GM12878 (cell line): Measurements from ENCODE around the gene KRT38. TPM values are rescaled to one million over a fixed set of nuclear protein-coding genes. Genes with fewer than 3 reads are reported as not detected.

Source experiments
- ATAC-seq: fragments of 200-7000 bp; cut with Tn5 transposase; 3 replicates; pipeline ENCODE4 v1.9.1; 2020; ENCODE audit warnings: mild to moderate bottlenecking, moderate library complexity
- BruUV-seq: library from RNA; stranded (reverse); fragments of 400-500 nt; replicated peaks from 2 replicates; lab custom pipeline; 2021; lab: Mats Ljungman, UMichigan
- CTCF ChIA-PET: fragments of 300-600 bp; sonication (Branson Sonifier 250); formaldehyde crosslinking; extraction: SDS; loops from one replicate; lab custom pipeline; 2021; ENCODE audit warnings: inconsistent platforms; lab: Yijun Ruan, JAX
- POLR2A ChIA-PET: fragments of 350-600 bp; formaldehyde crosslinking; extraction: SDS; loops from one replicate; lab custom pipeline; 2021; ENCODE audit warnings: inconsistent platforms; lab: Charles Lee
- RAD21 ChIA-PET: fragments of 300-600 bp; sonication (Branson Sonifier 250); formaldehyde crosslinking; loops from one replicate; lab custom pipeline; 2023; ENCODE audit warnings: antibody characterized with exemption; ENCODE audit not compliant: unreplicated experiment; lab: Charles Lee
- SMC1A ChIA-PET: fragments of 300-600 bp; sonication (Branson Sonifier 250); formaldehyde crosslinking; loops from one replicate; lab custom pipeline; 2023; ENCODE audit not compliant: unreplicated experiment, uncharacterized antibody; lab: Charles Lee
- DNase-seq: peaks from one replicate; pipeline ENCODE4 v3.0.0-alpha.2; 2011; ENCODE audit warnings: low read depth, low spot score
- FAIRE-seq: peaks from 3 replicates; lab custom pipeline; 2011; peaks lifted over from hg19 to GRCh38; lab: Jason Lieb, UNC
- H2AFZ ChIP-seq: 2 replicates; pipeline ENCODE4 v1.6.0; 2011; ENCODE audit warnings: low read depth, low read length, control low read depth; ENCODE audit not compliant: control insufficient read depth
- H3K27ac ChIP-seq: 2 replicates; pipeline ENCODE4 v1.5.1; 2011; ENCODE audit warnings: control low read depth; ENCODE audit not compliant: control insufficient read depth, insufficient read depth
- H3K27me3 ChIP-seq, 2 experiments: replicated peaks in 1 of 2; 2 replicates each; pipeline versions ENCODE4 v1.6.0 to v1.6.1; 2011; ENCODE audit warnings: low read length in 1 of 2; ENCODE audit not compliant: control insufficient read depth in 2 of 2, insufficient read depth in 2 of 2
- H3K36me3 ChIP-seq, 2 experiments: 2 replicates each; pipeline ENCODE4 v1.5.1; 2011; ENCODE audit warnings: low read length in 1 of 2; ENCODE audit not compliant: control insufficient read depth in 2 of 2, insufficient read depth in 2 of 2
- H3K4me1 ChIP-seq: 2 replicates; pipeline ENCODE4 v1.6.1; 2011; ENCODE audit warnings: mild to moderate bottlenecking, low read length, moderate library complexity, mixed read lengths; ENCODE audit not compliant: control insufficient read depth, insufficient read depth
- H3K4me2 ChIP-seq: 2 replicates; pipeline ENCODE4 v1.6.0; 2011; ENCODE audit warnings: control low read depth; ENCODE audit not compliant: control insufficient read depth, insufficient read depth
- H3K4me3 ChIP-seq: fragments of 200-600 bp; sonication (generic); 2 replicates; pipeline ENCODE4 v1.5.1; 2016
- H3K79me2 ChIP-seq: 2 replicates; pipeline ENCODE4 v1.6.0; 2011; ENCODE audit warnings: low read length; ENCODE audit not compliant: control insufficient read depth, insufficient read depth
- H3K9ac ChIP-seq: 2 replicates; pipeline ENCODE4 v1.8.0; 2011; ENCODE audit warnings: low read length, control low read depth, mixed read lengths; ENCODE audit not compliant: control insufficient read depth, insufficient read depth
- H3K9me3 ChIP-seq: replicated peaks from 3 replicates; pipeline ENCODE4 v1.5.1; 2011; ENCODE audit warnings: mild to moderate bottlenecking, low read length; ENCODE audit not compliant: control insufficient read depth, insufficient read depth
- H4K20me1 ChIP-seq: 2 replicates; pipeline ENCODE4 v1.6.0; 2011; ENCODE audit not compliant: control insufficient read depth, insufficient read depth
- BMI1 ChIP-seq: fragments of 450-650 bp; IDR thresholded peaks from 2 replicates; pipeline ENCODE4 v1.6.1; 2016; ENCODE audit warnings: mild to moderate bottlenecking, moderate library complexity, borderline replicate concordance
- NR2F1 ChIP-seq: fragments of 450-650 bp; conservative IDR thresholded peaks from 2 replicates; pipeline ENCODE4 v1.6.1; 2017; ENCODE audit warnings: mild to moderate bottlenecking
- SPI1 ChIP-seq: IDR thresholded peaks from 2 replicates; pipeline ENCODE4 v1.6.1; 2011; ENCODE audit warnings: low read depth, mild to moderate bottlenecking, low read length, moderate library complexity, borderline replicate concordance; ENCODE audit not compliant: insufficient read depth
- TCF12 ChIP-seq: IDR thresholded peaks from 2 replicates; pipeline ENCODE4 v1.6.1; 2011; ENCODE audit warnings: low read depth, mild to moderate bottlenecking, low read length
- WRNIP1 ChIP-seq: IDR thresholded peaks from 2 replicates; pipeline ENCODE4 v1.6.1; 2011; ENCODE audit warnings: low read depth, low read length, improper control_type of control experiment, borderline replicate concordance
- WGBS: methylation state at CpG from one replicate; pipeline ENCODE4 v1.1.6; 2016; ENCODE audit warnings: low lambda C conversion rate; ENCODE audit not compliant: insufficient replicate concordance, insufficient coverage; ENCODE audit errors: missing lambda C conversion rate; 5-methylcytosine and 5-hydroxymethylcytosine counted together
- in situ Hi-C: fragments of 300-500 bp; cut with MboI; formaldehyde crosslinking; loops from 9 replicates; pipeline ENCODE4 v1.14.3; 2018; ENCODE audit warnings: mixed read lengths
- intact Hi-C: fragments of 100-400 bp; cut with micrococcal nuclease; formaldehyde crosslinking; loops from one replicate; pipeline ENCODE4 v1.14.2; 2022; ENCODE audit not compliant: unreplicated experiment
- polyA plus RNA-seq, 11 experiments: library from polyadenylated mRNA; depleted of rRNA in 4 of 11; unstranded in 6 of 11; stranded (reverse) in 5 of 11; fragments of >200 nt; fragmentation: Nextera tagmentation in 4 of 11; fragmentation: Illumina TruSeq in 1 of 11; extraction: Ambion mirVana in 4 of 11; extraction: Trizol in 1 of 11; gene quantifications; 1 replicate in 1 of 11; 2 replicates in 10 of 11; pipeline versions ENCODE4 v1.2.1 to v1.2.3, GENCODE V29; 2011 to 2016; ENCODE audit warnings: inconsistent platforms in 2 of 11, missing spikeins in 2 of 11, low read depth in 1 of 11
- total RNA-seq, 4 experiments: library from RNA; depleted of rRNA in 3 of 4; stranded (reverse); fragments of >200 nt in 3 of 4; fragmentation: Illumina TruSeq in 1 of 4; extraction: Trizol in 1 of 4; gene quantifications; 2 replicates each; pipeline versions ENCODE4 v1.2.1 to v1.2.3, GENCODE V29; 2013 to 2021
- TF ChIP-seq, protein P1 (sequence below): fragments of 450-650 bp; IDR thresholded peaks from 2 replicates; pipeline ENCODE4 v1.6.1; 2014; ENCODE audit warnings: mild to moderate bottlenecking

Gene KRT38
- total and polyA plus RNA-seq, 10 of the 15 experiments (the other 5 are each of a cell fraction or from before 2014, with no cell fraction given) = not detected

- DNase-seq (no peak), FAIRE-seq (no peak), ATAC-seq (no peak)
- H3K27me3 ChIP-seq = peaks cover 0 to 3% of the 10 kb centered on the region in 2 experiments; a peak in 2 of 4 replicates
- BruUV-seq = no TSS peak
- no peaks in the 10 kb centered on the region for H3K36me3 ChIP-seq
- intact Hi-C loops (no loop called here), in situ Hi-C loops (no loop called here)
- 58% methylated on average over 10 of the region's 10 CpGs for WGBS
- RAD21 ChIA-PET = no interaction called here
- no peak overlapping the region for H3K4me3 ChIP-seq
- TF ChIP-seq TCF12 = no peak
- CTCF ChIA-PET = no interaction called here
- POLR2A ChIA-PET = no interaction called here
- H4K20me1 ChIP-seq = no peaks in the 10 kb centered on the region
- H3K4me2 ChIP-seq = no peak overlapping the region
- H3K9me3 ChIP-seq = no peaks in the 10 kb centered on the region
- H3K4me1 ChIP-seq = no peaks in the 10 kb centered on the region; the same call in 1 of the 2 replicates
- no peak overlapping the region for H3K27ac ChIP-seq
- H2AFZ ChIP-seq = no peak overlapping the region
- H3K9ac ChIP-seq = no peak overlapping the region
- SMC1A ChIA-PET = no interaction called here
- no peaks in the 10 kb centered on the region for H3K79me2 ChIP-seq
Measured at GRCh38 chr17:41480581-41480980, 39.8 kb upstream of the KRT38 start.

DNA sequence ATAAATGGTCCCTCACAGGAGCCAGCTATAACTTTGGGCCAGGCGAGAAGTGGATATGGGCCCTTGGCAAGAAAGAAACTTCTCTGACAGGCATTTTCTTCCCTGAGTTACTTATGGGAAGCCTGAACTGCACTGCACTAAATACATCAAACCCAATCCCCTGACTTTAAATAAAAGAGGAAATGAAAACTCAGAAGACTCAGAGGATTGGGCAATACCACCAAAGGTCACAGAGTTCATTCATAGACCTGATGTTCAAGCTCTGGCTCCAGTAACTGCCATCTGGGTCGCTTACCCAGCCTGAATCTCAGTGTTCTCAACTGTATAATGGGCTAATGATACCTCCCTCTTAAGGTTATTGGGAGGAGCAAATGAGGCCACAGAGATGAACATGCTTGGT lies 39.4 kb upstream of the KRT38 start:
- H3K4me2 ChIP-seq = no peak overlapping the region
- ChIA-PET RAD21 (no interaction called here), CTCF (no interaction called here), POLR2A (no interaction called here), SMC1A (no interaction called here)
- H3K4me3 ChIP-seq = no peak overlapping the region
- no peaks in the 10 kb centered on the region for H3K9me3 ChIP-seq
- ATAC-seq = no peak
- intact Hi-C loops (no loop called here), in situ Hi-C loops (no loop called here)
- H3K27ac ChIP-seq = no peak overlapping the region
- H4K20me1 ChIP-seq = no peaks in the 10 kb centered on the region
- no peak for FAIRE-seq
- BruUV-seq = no TSS peak
- DNase-seq = no peak
- no peak for TF ChIP-seq WRNIP1
- no peak for TF ChIP-seq BMI1
- TF ChIP-seq, protein P1, sequence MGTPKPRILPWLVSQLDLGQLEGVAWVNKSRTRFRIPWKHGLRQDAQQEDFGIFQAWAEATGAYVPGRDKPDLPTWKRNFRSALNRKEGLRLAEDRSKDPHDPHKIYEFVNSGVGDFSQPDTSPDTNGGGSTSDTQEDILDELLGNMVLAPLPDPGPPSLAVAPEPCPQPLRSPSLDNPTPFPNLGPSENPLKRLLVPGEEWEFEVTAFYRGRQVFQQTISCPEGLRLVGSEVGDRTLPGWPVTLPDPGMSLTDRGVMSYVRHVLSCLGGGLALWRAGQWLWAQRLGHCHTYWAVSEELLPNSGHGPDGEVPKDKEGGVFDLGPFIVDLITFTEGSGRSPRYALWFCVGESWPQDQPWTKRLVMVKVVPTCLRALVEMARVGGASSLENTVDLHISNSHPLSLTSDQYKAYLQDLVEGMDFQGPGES = no peak
- peak; percentile 74 for TF ChIP-seq NR2F1
- peak; percentile 60; the same call in 1 of the 2 replicates for TF ChIP-seq SPI1
- 0% methylated on average over 2 of the region's 2 CpGs for WGBS
- no peaks in the 10 kb centered on the region for H3K36me3 ChIP-seq
- peaks cover 0 to 3% of the 10 kb centered on the region in 2 experiments; a peak in 2 of 4 replicates for H3K27me3 ChIP-seq
- H2AFZ ChIP-seq = no peak overlapping the region
- H3K4me1 ChIP-seq = no peaks in the 10 kb centered on the region; the same call in 1 of the 2 replicates
- no peaks in the 10 kb centered on the region for H3K79me2 ChIP-seq
- no peak overlapping the region for H3K9ac ChIP-seq
